GM23248 (cell line): ENCODE data around the gene WNT2. TPM values are rescaled to one million over a fixed set of nuclear protein-coding genes. Genes with fewer than 3 reads are reported as not detected.

ENCODE experiments used
- DNase-seq: peaks from one replicate; pipeline ENCODE4 v3.0.0-alpha.2; 2015
- H2AFZ ChIP-seq: fragments of 200-600 bp; sonication (generic); 2 replicates; pipeline ENCODE4 v1.6.1; 2016; ENCODE audit warnings: antibody characterized with exemption
- H3F3A ChIP-seq: fragments of 200-600 bp; sonication (generic); 2 replicates; pipeline ENCODE4 v1.6.1; 2016; ENCODE audit warnings: mild to moderate bottlenecking, antibody characterized with exemption, mixed run types; ENCODE audit not compliant: insufficient read depth
- H3K27ac ChIP-seq: fragments of 200-600 bp; sonication (generic); 2 replicates; pipeline ENCODE4 v1.5.1; 2016; ENCODE audit warnings: mild to moderate bottlenecking
- H3K27me3 ChIP-seq: fragments of 200-600 bp; sonication (generic); replicated peaks from 2 replicates; pipeline ENCODE4 v1.6.1; 2016; ENCODE audit warnings: mild to moderate bottlenecking; ENCODE audit not compliant: insufficient read depth
- H3K36me3 ChIP-seq: fragments of 200-600 bp; sonication (generic); 2 replicates; pipeline ENCODE4 v1.6.1; 2016; ENCODE audit warnings: low read depth, mild to moderate bottlenecking
- H3K4me1 ChIP-seq: fragments of 200-600 bp; sonication (generic); 2 replicates; pipeline ENCODE4 v1.6.1; 2016; ENCODE audit warnings: mild to moderate bottlenecking; ENCODE audit not compliant: insufficient read depth
- H3K4me2 ChIP-seq: fragments of 200-600 bp; sonication (generic); one replicate; pipeline ENCODE4 v1.6.1; 2016; ENCODE audit warnings: mild to moderate bottlenecking; ENCODE audit not compliant: unreplicated experiment
- H3K4me3 ChIP-seq: fragments of 200-600 bp; sonication (generic); 2 replicates; pipeline ENCODE4 v1.5.1; 2016; ENCODE audit warnings: mild to moderate bottlenecking
- H3K79me2 ChIP-seq: fragments of 200-600 bp; sonication (generic); 2 replicates; pipeline ENCODE4 v1.6.1; 2016; ENCODE audit warnings: mild to moderate bottlenecking; ENCODE audit not compliant: insufficient read depth
- H3K9ac ChIP-seq: fragments of 200-600 bp; sonication (generic); 2 replicates; pipeline ENCODE4 v1.6.1; 2016; ENCODE audit warnings: mild to moderate bottlenecking
- H3K9me2 ChIP-seq: fragments of 200-600 bp; sonication (generic); 2 replicates; pipeline ENCODE4 v1.6.1; 2016; ENCODE audit warnings: mixed run types, mild to moderate bottlenecking, moderate library complexity; ENCODE audit not compliant: insufficient read depth
- H3K9me3 ChIP-seq: fragments of 200-600 bp; sonication (generic); one replicate; pipeline ENCODE4 v1.6.1; 2017; ENCODE audit warnings: low read depth
- H4K20me1 ChIP-seq: fragments of 200-600 bp; sonication (generic); 2 replicates; pipeline ENCODE4 v1.6.0; 2016; ENCODE audit not compliant: insufficient read depth
- EZH2 ChIP-seq: fragments of 200-600 bp; sonication (generic); IDR thresholded peaks from 2 replicates; pipeline ENCODE4 v1.6.1; 2018; ENCODE audit warnings: antibody characterized with exemption, mild to moderate bottlenecking; ENCODE audit not compliant: insufficient read depth, poor library complexity, severe bottlenecking
- EZH2phosphoT487 ChIP-seq: fragments of 200-600 bp; sonication (generic); IDR thresholded peaks from 2 replicates; pipeline ENCODE4 v1.6.1; 2018; ENCODE audit warnings: antibody characterized with exemption, moderate library complexity, mild to moderate bottlenecking, low read depth; ENCODE audit not compliant: insufficient read depth
- WGBS, 2 experiments: methylation state at CpG; one replicate each; pipeline ENCODE4 v1.1.6; 2015 to 2017; ENCODE audit warnings: low lambda C conversion rate in 2 of 2, low coverage in 1 of 2; ENCODE audit errors: missing lambda C conversion rate in 2 of 2; 5-methylcytosine and 5-hydroxymethylcytosine counted together
- in situ Hi-C: fragments of 300-500 bp; cut with MboI; formaldehyde crosslinking; loops from 2 replicates; pipeline ENCODE4 v1.15.0; 2020
- polyA plus RNA-seq: library from polyadenylated mRNA; unstranded; fragments of >200 nt; fragmentation: Nextera tagmentation; extraction: Ambion mirVana; gene quantifications from 2 replicates; pipeline ENCODE4 v1.2.1, GENCODE V29; 2016
- total RNA-seq: library from RNA; depleted of rRNA; stranded (reverse); fragments of >200 nt; shearing (Covaris generic); gene quantifications from 2 replicates; pipeline ENCODE4 v1.2.3, GENCODE V29; 2014

Gene WNT2
- total and polyA plus RNA-seq, 2 experiments from 2014 or later = 1.3 to 2.8 TPM

- Histone ChIP-seq H3K79me2 (no peaks in the 10 kb centered on the region), H3K36me3 (no peaks in the 10 kb centered on the region), H3K27me3 (peaks cover 19% of the 10 kb centered on the region; the same call in 1 of the 2 replicates), H2AFZ (no peak overlapping the region), H3F3A (no peaks in the 10 kb centered on the region), H3K9ac (no peak overlapping the region), H3K27ac (no peak overlapping the region), H4K20me1 (no peaks in the 10 kb centered on the region), H3K4me2 (no peak overlapping the region), H3K4me3 (no peak overlapping the region), H3K9me2 (no peaks in the 10 kb centered on the region), H3K9me3 (no peaks in the 10 kb centered on the region), H3K4me1 (no peaks in the 10 kb centered on the region)
- in situ Hi-C loops = no loop called here
- no peak for DNase-seq
- TF ChIP-seq EZH2 (no peak), EZH2phosphoT487 (no peak)
- 22 to 48% methylated on average over 1 of the region's 1 CpG for WGBS, 2 experiments
Observed at GRCh38 chr7:117350027-117350426, 27.2 kb upstream of the WNT2 start.

GRCh38 chr7:117349570-117349969 is 26.7 kb upstream of the WNT2 start:
- Histone ChIP-seq H2AFZ (no peak overlapping the region), H3K9me3 (no peaks in the 10 kb centered on the region), H3K27me3 (peaks cover 19% of the 10 kb centered on the region; the same call in 1 of the 2 replicates), H3K4me2 (no peak overlapping the region), H3K9ac (no peak overlapping the region), H3K9me2 (no peaks in the 10 kb centered on the region), H4K20me1 (no peaks in the 10 kb centered on the region), H3F3A (no peaks in the 10 kb centered on the region), H3K4me1 (no peaks in the 10 kb centered on the region), H3K27ac (no peak overlapping the region), H3K79me2 (no peaks in the 10 kb centered on the region), H3K36me3 (no peaks in the 10 kb centered on the region), H3K4me3 (no peak overlapping the region)
- in situ Hi-C loops = no loop called here
- DNase-seq = no peak
- TF ChIP-seq EZH2 = no peak
- TF ChIP-seq EZH2phosphoT487 = no peak
- 40 to 43% methylated on average over 2 of the region's 2 CpGs for WGBS, 2 experiments

- Histone ChIP-seq H3F3A (no peaks in the 10 kb centered on the region), H3K27ac (no peak overlapping the region), H3K4me3 (no peak overlapping the region), H3K9me3 (no peaks in the 10 kb centered on the region), H3K79me2 (no peaks in the 10 kb centered on the region), H4K20me1 (no peaks in the 10 kb centered on the region), H3K9ac (no peak overlapping the region), H3K4me1 (no peaks in the 10 kb centered on the region), H3K9me2 (no peaks in the 10 kb centered on the region), H3K36me3 (no peaks in the 10 kb centered on the region), H2AFZ (no peak overlapping the region), H3K4me2 (no peak overlapping the region), H3K27me3 (peaks cover 19% of the 10 kb centered on the region; the same call in 1 of the 2 replicates)
- no peak for DNase-seq
- in situ Hi-C loops = no loop called here
- 48 to 50% methylated on average over 7 of the region's 7 CpGs for WGBS, 2 experiments
- TF ChIP-seq EZH2phosphoT487 (no peak), EZH2 (no peak)
Observed at GRCh38 chr7:117347962-117348672, 25.3 kb upstream of the WNT2 start.

GRCh38 chr7:117347480-117347879 is 24.6 kb upstream of the WNT2 start:
- H3K27me3 ChIP-seq = peaks cover 19% of the 10 kb centered on the region; the same call in 1 of the 2 replicates
- H3K9ac ChIP-seq = no peak overlapping the region
- no peak overlapping the region for H3K27ac ChIP-seq
- no peaks in the 10 kb centered on the region for H3K79me2 ChIP-seq
- no peak overlapping the region for H2AFZ ChIP-seq
- H3K36me3 ChIP-seq = no peaks in the 10 kb centered on the region
- 50 to 55% methylated on average over 6 of the region's 6 CpGs for whole genome bisulfite sequencing, 2 experiments
- H3K4me3 ChIP-seq = no peak overlapping the region
- H3K9me3 ChIP-seq = no peaks in the 10 kb centered on the region
- TF ChIP-seq EZH2phosphoT487 = no peak
- TF ChIP-seq EZH2 = no peak
- H4K20me1 ChIP-seq = no peaks in the 10 kb centered on the region
- no peak overlapping the region for H3K4me2 ChIP-seq
- no peaks in the 10 kb centered on the region for H3K9me2 ChIP-seq
- in situ Hi-C loops = no loop called here
- H3F3A ChIP-seq = no peaks in the 10 kb centered on the region
- H3K4me1 ChIP-seq = no peaks in the 10 kb centered on the region
- no peak for DNase-seq
